Right cardiac atrium (tissue), 5 donors: ENCODE measurements around the gene TVP23A. TPM values are rescaled to one million over a fixed set of nuclear protein-coding genes. Genes with fewer than 3 reads are reported as not detected.
"Not testable (repeated sequence)": the region's sequence is repeated elsewhere in the genome, so short reads cannot be mapped to it uniquely, and the experiment has no call there.

ENCODE experiments used
- ATAC-seq, 2 donors: fragments of 200-7000 bp; cut with Tn5 transposase; one replicate each; pipeline versions ENCODE4 v1.8.0 to v1.9.1; 2020; ENCODE audit warnings: moderate library complexity in 2 of 2, mild to moderate bottlenecking in 1 of 2
- DNase-seq, 3 donors: peaks; one replicate each; pipeline ENCODE4 v3.0.0-alpha.2; 2020
- H3K27ac ChIP-seq: one replicate; pipeline ENCODE4 v1.5.1; 2013; ENCODE audit warnings: mild to moderate bottlenecking, low read length, control low read depth, moderate library complexity
- H3K27me3 ChIP-seq: one replicate; pipeline ENCODE4 v1.6.1; 2013; ENCODE audit not compliant: control insufficient read depth, insufficient read depth
- H3K4me1 ChIP-seq: one replicate; pipeline ENCODE4 v1.6.1; 2013; ENCODE audit warnings: low read length; ENCODE audit not compliant: control insufficient read depth, insufficient read depth
- H3K4me3 ChIP-seq: one replicate; pipeline ENCODE4 v1.5.1; 2013; ENCODE audit warnings: low read length, control low read depth
- H3K9me3 ChIP-seq: one replicate; pipeline ENCODE4 v1.6.1; 2013; ENCODE audit warnings: low read length; ENCODE audit not compliant: control insufficient read depth
- WGBS: extraction: QIAGEN DNeasy Blood & Tissue Kit; methylation state at CpG from one replicate; pipeline ENCODE4 v1.1.7; 2013; 5-methylcytosine and 5-hydroxymethylcytosine counted together
- intact Hi-C, 4 donors: fragments of 100-400 bp; cut with DNase I; formaldehyde crosslinking; loops; one replicate each; pipeline versions ENCODE4 v1.11.0 to v1.14.0; 2022 to 2023
- polyA plus RNA-seq: library from polyadenylated mRNA; stranded (reverse); fragments of 200-250 nt; gene quantifications from one replicate; pipeline ENCODE4 v1.2.3, GENCODE V29; 2013
- total RNA-seq, 4 donors: library from RNA; stranded (reverse); fragmentation: NEBNext Ultra II Directional; extraction: Animal tissue kit (Norgen Biotek cat#: 25700); gene quantifications; one replicate each; pipeline ENCODE4 v1.2.1, GENCODE V29; 2021
- donor health status: healthy with polysubstance abuse.
- donor health status: DM: no; HTN: yes; CAD: no.
- donor health status: DM: no; HTN: no; CAD: no.
- donor health status: DM: no; HTN: yes; CAD: no; lungs with severe emphysema.
- donor health status: DM: yes; HTN: yes; CAD: no.

The TVP23A gene
- total and polyA plus RNA-seq, 5 donors: 1.4 to 3.2 (median 2.0) TPM

GRCh38 chr16:10835281-10835931, 16.8 kb upstream of the TVP23A start:
- Histone ChIP-seq H3K9me3 (no peaks in the 10 kb centered on the region), H3K4me1 (no peaks in the 10 kb centered on the region), H3K27me3 (no peaks in the 10 kb centered on the region), H3K27ac (no peak overlapping the region), H3K4me3 (no peak overlapping the region)
- DNase-seq: peak in 1 of 3 donors; percentile 6
- ATAC-seq: no peak
- intact Hi-C loops: loop anchor here in 1 of 4 donors (10.0 kb wide), 1 partner anchor 79 kb away; no protein-coding TSS in a partner anchor
- 88% methylated on average over 7 of the region's 7 CpGs for WGBS

GRCh38 chr16:10834766-10835165, 16.2 kb upstream of the TVP23A start:
- Histone ChIP-seq H3K27me3 (no peaks in the 10 kb centered on the region), H3K4me1 (no peaks in the 10 kb centered on the region), H3K9me3 (no peaks in the 10 kb centered on the region), H3K4me3 (no peak overlapping the region), H3K27ac (no peak overlapping the region)
- intact Hi-C loops: loop anchor here in 2 of 4 donors (5.0 to 10.0 kb wide), 2 partner anchors 80 to 83 kb away; no protein-coding TSS in a partner anchor
- no peak for DNase-seq
- WGBS: 94% methylated on average over 1 of the region's 1 CpG
- ATAC-seq: no peak

GRCh38 chr16:10834130-10834529, 15.5 kb upstream of the TVP23A start:
- Histone ChIP-seq H3K4me1 (no peaks in the 10 kb centered on the region), H3K9me3 (no peaks in the 10 kb centered on the region), H3K4me3 (no peak overlapping the region), H3K27me3 (no peaks in the 10 kb centered on the region), H3K27ac (no peak overlapping the region)
- intact Hi-C loops: loop anchor here in 2 of 4 donors (5.0 to 10.0 kb wide), 2 partner anchors 81 to 83 kb away; no protein-coding TSS in a partner anchor
- peak in 1 of 3 donors; percentile 38 for DNase-seq
- no peak for ATAC-seq
- 90% methylated on average over 10 of the region's 10 CpGs for WGBS

- intact Hi-C loops: loop anchor here in 2 of 4 donors (5.0 to 10.0 kb wide), 2 partner anchors 82 to 84 kb away; no protein-coding TSS in a partner anchor
These were observed 14.7 kb upstream of the TVP23A start for GRCh38 chr16:10833271-10833670.

GRCh38 chr16:10831894-10832886, 13.6 kb upstream of the TVP23A start:
- no peak for DNase-seq
- no peaks in the 10 kb centered on the region for H3K9me3 ChIP-seq
- no peaks in the 10 kb centered on the region for H3K27me3 ChIP-seq
- no peak for ATAC-seq
- no peak overlapping the region for H3K4me3 ChIP-seq
- intact Hi-C loops: loop anchor here in 2 of 4 donors (5.0 to 10.0 kb wide), 2 partner anchors 83 to 85 kb away; no protein-coding TSS in a partner anchor
- 78% methylated on average over 10 of the region's 10 CpGs for WGBS
- H3K27ac ChIP-seq: no peak overlapping the region
- H3K4me1 ChIP-seq: peaks cover 8% of the 10 kb centered on the region

More at GRCh38 chr16:10833271-10833670, 14.7 kb upstream of the TVP23A start:
- peaks cover 5% of the 10 kb centered on the region for H3K4me1 ChIP-seq
- no peak for ATAC-seq
- no peak overlapping the region for H3K27ac ChIP-seq
- H3K9me3 ChIP-seq: no peaks in the 10 kb centered on the region
- 98% methylated on average over 5 of the region's 5 CpGs for WGBS
- DNase-seq: no peak
- H3K27me3 ChIP-seq: no peaks in the 10 kb centered on the region
- H3K4me3 ChIP-seq: no peak overlapping the region

GRCh38 chr16:10830240-10830639, 11.6 kb upstream of the TVP23A start:
- not testable (repeated sequence) for DNase-seq, H3K4me1 ChIP-seq, H3K9me3 ChIP-seq, H3K4me3 ChIP-seq, H3K27ac ChIP-seq, ATAC-seq, H3K27me3 ChIP-seq
- intact Hi-C loops: loop anchor here in 2 of 4 donors (5.0 to 10.0 kb wide), 2 partner anchors 85 to 87 kb away; no protein-coding TSS in a partner anchor

GRCh38 chr16:10829390-10830098, 10.9 kb upstream of the TVP23A start:
- H3K27ac ChIP-seq: peak overlapping the region; percentile 77
- H3K4me3 ChIP-seq, ATAC-seq, H3K9me3 ChIP-seq, H3K27me3 ChIP-seq, H3K4me1 ChIP-seq: not testable (repeated sequence)
- intact Hi-C loops: loop anchor here in 3 of 4 donors (5.0 to 10.0 kb wide), 5 partner anchors 65 to 88 kb away; no protein-coding TSS in a partner anchor
- 22% methylated on average over 18 of the region's 18 CpGs for WGBS
- peak in 1 of 3 donors; percentile 62 for DNase-seq

GRCh38 chr16:10828851-10829366, 10.3 kb upstream of the TVP23A start:
- 4% methylated on average over 17 of the region's 17 CpGs for WGBS
- no peaks in the 10 kb centered on the region for H3K27me3 ChIP-seq
- H3K27ac ChIP-seq: peak overlapping the region; percentile 77
- H3K4me3 ChIP-seq: no peak overlapping the region
- H3K4me1 ChIP-seq: peaks cover 8% of the 10 kb centered on the region
- intact Hi-C loops: loop anchor here in 3 of 4 donors (5.0 to 10.0 kb wide), 4 partner anchors 64 to 88 kb away; no protein-coding TSS in a partner anchor
- no peaks in the 10 kb centered on the region for H3K9me3 ChIP-seq
- ATAC-seq (peak; percentile 89 to 91), DNase-seq (peak; percentile 97 to 99 (median 98))

- no peaks in the 10 kb centered on the region for H3K9me3 ChIP-seq
- peak; percentile 90 to 95 (median 93) for DNase-seq
- intact Hi-C loops: loop anchor here in 3 of 4 donors (5.0 to 10.0 kb wide), 4 partner anchors 63 to 89 kb away; no protein-coding TSS in a partner anchor
- peak; percentile 85 to 88 for ATAC-seq
- H3K4me3 ChIP-seq: no peak overlapping the region
- H3K27ac ChIP-seq: peak overlapping the region; percentile 77
- H3K27me3 ChIP-seq: no peaks in the 10 kb centered on the region
- 12% methylated on average over 11 of the region's 11 CpGs for WGBS
- H3K4me1 ChIP-seq: peaks cover 8% of the 10 kb centered on the region
These were observed 9.2 kb upstream of the TVP23A start for GRCh38 chr16:10827691-10828341.
